H9 (cell line): ENCODE results near the gene IFI27. TPM values are rescaled to one million over a fixed set of nuclear protein-coding genes. Genes with fewer than 3 reads are reported as not detected.

Experiments used
- DNase-seq: peaks from one replicate; pipeline ENCODE4 v3.0.0-alpha.2; 2017
- H2AFZ ChIP-seq: one replicate; pipeline ENCODE4 v1.6.1; 2013; ENCODE audit warnings: mild to moderate bottlenecking, low read length, control low read depth, moderate library complexity
- H2AK5ac ChIP-seq: 2 replicates; pipeline ENCODE4 v1.6.1; 2013; ENCODE audit warnings: low read length, control low read depth, mixed read lengths; ENCODE audit not compliant: insufficient read length
- H2BK120ac ChIP-seq: one replicate; pipeline ENCODE4 v1.6.1; 2013; ENCODE audit warnings: low read depth, mild to moderate bottlenecking, low read length, control low read depth, inconsistent platforms; ENCODE audit not compliant: poor library complexity, severe bottlenecking
- H2BK12ac ChIP-seq: 2 replicates; pipeline ENCODE4 v1.6.1; 2013; ENCODE audit warnings: low read length, control low read depth, mixed read lengths, low read depth; ENCODE audit not compliant: insufficient read length
- H2BK15ac ChIP-seq: 2 replicates; pipeline ENCODE4 v1.6.1; 2013; ENCODE audit warnings: low read depth, low read length, control low read depth
- H2BK20ac ChIP-seq: one replicate; pipeline ENCODE4 v1.6.1; 2013; ENCODE audit warnings: low read depth, mild to moderate bottlenecking, low read length, control low read depth, inconsistent platforms; ENCODE audit not compliant: poor library complexity, severe bottlenecking
- H2BK5ac ChIP-seq: 2 replicates; pipeline ENCODE4 v1.6.1; 2013; ENCODE audit warnings: low read length, control low read depth, mixed read lengths; ENCODE audit not compliant: insufficient read length
- H3K14ac ChIP-seq: 2 replicates; pipeline ENCODE4 v1.6.1; 2013; ENCODE audit warnings: low read length, control low read depth; ENCODE audit not compliant: insufficient read depth
- H3K18ac ChIP-seq: 2 replicates; pipeline ENCODE4 v1.6.1; 2013; ENCODE audit warnings: low read depth, mild to moderate bottlenecking, mixed read lengths, low read length, control low read depth; ENCODE audit not compliant: insufficient read length
- H3K23ac ChIP-seq: 2 replicates; pipeline ENCODE4 v1.6.1; 2013; ENCODE audit warnings: low read length, control low read depth, mixed read lengths, low read depth; ENCODE audit not compliant: insufficient read length
- H3K23me2 ChIP-seq: 2 replicates; pipeline ENCODE4 v1.6.1; 2013; ENCODE audit warnings: low read depth, mild to moderate bottlenecking, mixed read lengths, low read length, control low read depth; ENCODE audit not compliant: insufficient read length, poor library complexity, severe bottlenecking
- H3K27ac ChIP-seq: 2 replicates; pipeline ENCODE4 v1.5.1; 2013; ENCODE audit warnings: low read length, control low read depth, mixed read lengths, low read depth; ENCODE audit not compliant: insufficient read length
- H3K27me3 ChIP-seq: 2 replicates; pipeline ENCODE4 v1.6.1; 2013; ENCODE audit warnings: low read length, control low read depth, inconsistent platforms; ENCODE audit not compliant: insufficient read depth
- H3K4ac ChIP-seq: 2 replicates; pipeline ENCODE4 v1.6.1; 2013; ENCODE audit warnings: low read depth, mild to moderate bottlenecking, control low read depth, inconsistent platforms, low read length, moderate library complexity
- H3K4me1 ChIP-seq: 2 replicates; pipeline ENCODE4 v1.6.1; 2013; ENCODE audit warnings: low read length, control low read depth, inconsistent platforms; ENCODE audit not compliant: insufficient read depth
- H3K4me2 ChIP-seq: 2 replicates; pipeline ENCODE4 v1.6.1; 2013; ENCODE audit warnings: low read length, control low read depth, mixed read lengths; ENCODE audit not compliant: insufficient read length, insufficient read depth
- H3K56ac ChIP-seq: 2 replicates; pipeline ENCODE4 v1.6.1; 2013; ENCODE audit warnings: low read depth, mild to moderate bottlenecking, mixed read lengths, low read length, control low read depth; ENCODE audit not compliant: insufficient read length
- H3K79me1 ChIP-seq: 2 replicates; pipeline ENCODE4 v1.6.1; 2013; ENCODE audit warnings: low read depth, mild to moderate bottlenecking, moderate library complexity, low read length, control low read depth, inconsistent platforms; ENCODE audit not compliant: insufficient read depth, poor library complexity, severe bottlenecking
- H3K79me2 ChIP-seq: 2 replicates; pipeline ENCODE4 v1.6.1; 2013; ENCODE audit warnings: low read length, control low read depth, inconsistent platforms; ENCODE audit not compliant: insufficient read depth
- H3K9ac ChIP-seq: 2 replicates; pipeline ENCODE4 v1.6.1; 2013; ENCODE audit warnings: low read length, control low read depth, mixed read lengths; ENCODE audit not compliant: insufficient read length; ENCODE audit errors: extremely low read depth
- H3K9me3 ChIP-seq: one replicate; pipeline ENCODE4 v1.6.1; 2013; ENCODE audit warnings: low read depth, low read length, inconsistent platforms; ENCODE audit not compliant: control insufficient read depth
- H3T11ph ChIP-seq: one replicate; pipeline ENCODE4 v1.6.1; 2013; ENCODE audit warnings: mild to moderate bottlenecking, low read length, control low read depth, inconsistent platforms
- H4K20me1 ChIP-seq: one replicate; pipeline ENCODE4 v1.6.1; 2013; ENCODE audit not compliant: control insufficient read depth, insufficient read length, insufficient read depth
- H4K5ac ChIP-seq: 2 replicates; pipeline ENCODE4 v1.6.1; 2013; ENCODE audit warnings: low read depth, mild to moderate bottlenecking, mixed read lengths, low read length, control low read depth; ENCODE audit not compliant: insufficient read length
- H4K8ac ChIP-seq: replicated peaks from 2 replicates; pipeline ENCODE4 v1.6.1; 2013; ENCODE audit warnings: low read length, control low read depth, mixed read lengths, low read depth; ENCODE audit not compliant: insufficient read length
- H4K91ac ChIP-seq: 2 replicates; pipeline ENCODE4 v1.6.1; 2013; ENCODE audit warnings: low read depth, mild to moderate bottlenecking, moderate library complexity, mixed read lengths, low read length, control low read depth; ENCODE audit not compliant: insufficient read length
- H3K27ac Mint-ChIP-seq, 3 experiments: 2 replicates in 2 of 3; 3 replicates in 1 of 3; pipeline ENCODE4 v1.8.0; 2020 to 2021; ENCODE audit warnings: mixed read lengths in 3 of 3, mild to moderate bottlenecking in 1 of 3, moderate library complexity in 1 of 3
- H3K27me3 Mint-ChIP-seq: 2 replicates; pipeline ENCODE4 v1.8.0; 2021; ENCODE audit warnings: low read depth, mild to moderate bottlenecking, moderate library complexity, mixed read lengths
- H3K36me3 Mint-ChIP-seq, 3 experiments: 2 replicates in 2 of 3; 3 replicates in 1 of 3; pipeline ENCODE4 v1.8.0; 2020 to 2021; ENCODE audit warnings: low read depth in 3 of 3, mixed read lengths in 3 of 3; ENCODE audit not compliant: insufficient read depth in 1 of 3
- H3K4me1 Mint-ChIP-seq, 2 experiments: 2 replicates each; pipeline ENCODE4 v1.8.0; 2020; ENCODE audit warnings: mixed read lengths in 2 of 2
- H3K4me3 Mint-ChIP-seq, 2 experiments: 2 replicates in 1 of 2; 3 replicates in 1 of 2; pipeline ENCODE4 v1.8.0; 2020 to 2021; ENCODE audit warnings: mild to moderate bottlenecking in 2 of 2, mixed read lengths in 2 of 2, moderate library complexity in 1 of 2
- H3K9me3 Mint-ChIP-seq, 2 experiments: 2 replicates in 1 of 2; 3 replicates in 1 of 2; pipeline ENCODE4 v1.8.0; 2020; ENCODE audit warnings: mild to moderate bottlenecking in 2 of 2, mixed read lengths in 2 of 2, moderate library complexity in 1 of 2
- CTCF ChIP-seq: fragments of 200-600 bp; sonication (generic); conservative IDR thresholded peaks from 3 replicates; pipeline ENCODE4 v1.8.0; 2021; ENCODE audit warnings: antibody characterized with exemption, mild to moderate bottlenecking
- WGBS: extraction: QIAGEN DNeasy Blood & Tissue Kit; methylation state at CpG from one replicate; pipeline ENCODE4 v1.1.7; 2013; ENCODE audit warnings: missing lambda C conversion rate, low lambda C conversion rate, mixed read lengths; ENCODE audit not compliant: insufficient read length; ENCODE audit errors: extremely low coverage; 5-methylcytosine and 5-hydroxymethylcytosine counted together
- total RNA-seq: library from RNA; stranded (reverse); gene quantifications from 2 replicates; pipeline ENCODE4 v1.2.1, GENCODE V29; 2021

Gene IFI27
- total RNA-seq, 1 experiment from 2014 or later, result 1.7 TPM

GRCh38 chr14:94115058-94115591 lies 4.6 kb downstream of the IFI27 start:
- no peak overlapping the region for H3K4me3 Mint-ChIP-seq
- H3K14ac ChIP-seq, result no peak overlapping the region
- H3K56ac ChIP-seq, result no peak overlapping the region

More at GRCh38 chr14:94115058-94115591, 4.6 kb downstream of the IFI27 start:
- DNase-seq, result no peak
- H3K4me2 ChIP-seq, result no peak overlapping the region
- H3K23me2 ChIP-seq, result no peaks in the 10 kb centered on the region
- H2BK120ac ChIP-seq, result no peak overlapping the region
- H3K23ac ChIP-seq, result no peak overlapping the region
- H2AFZ ChIP-seq, result no peak overlapping the region
- no peak overlapping the region for H3T11ph ChIP-seq
- H3K27ac Mint-ChIP-seq, result no peak overlapping the region
- H3K9me3 ChIP-seq, result no peaks in the 10 kb centered on the region
- no peaks in the 10 kb centered on the region for H3K79me2 ChIP-seq
- H2AK5ac ChIP-seq, result no peak overlapping the region
- no CpG with 5 or more reads among the region's 4 CpGs for WGBS
- H3K4me1 ChIP-seq, result no peaks in the 10 kb centered on the region
- no peaks in the 10 kb centered on the region; a peak in 1 of 7 replicates for H3K36me3 Mint-ChIP-seq
- peak overlapping the region; percentile 17 for H3K18ac ChIP-seq
- no peak overlapping the region for H4K8ac ChIP-seq
- no peak overlapping the region for H2BK5ac ChIP-seq
- no peaks in the 10 kb centered on the region for H3K27me3 ChIP-seq
- peaks cover 15% of the 10 kb centered on the region for H3K27me3 Mint-ChIP-seq
- no peak overlapping the region for H4K91ac ChIP-seq
- no peak for TF ChIP-seq CTCF
- no peak overlapping the region for H2BK20ac ChIP-seq
- no peak overlapping the region for H2BK15ac ChIP-seq
- H3K9me3 Mint-ChIP-seq, result peaks cover 0 to 5% of the 10 kb centered on the region in 2 experiments; a peak in 2 of 5 replicates
- no peaks in the 10 kb centered on the region for H3K79me1 ChIP-seq
- H3K9ac ChIP-seq, result no peak overlapping the region
- H4K20me1 ChIP-seq, result no peaks in the 10 kb centered on the region
- peaks cover 9 to 12% of the 10 kb centered on the region in 2 experiments for H3K4me1 Mint-ChIP-seq
- no peak overlapping the region for H3K27ac ChIP-seq
- no peak overlapping the region for H3K4ac ChIP-seq
- H2BK12ac ChIP-seq, result no peak overlapping the region
- H4K5ac ChIP-seq, result no peak overlapping the region
